GM08714 (cell line): ENCODE measurements around the gene ATXN1.

ENCODE experiments used
- H3K4me3 ChIP-seq: fragments of 200-500 bp; sonication (Bioruptor generic); 2 replicates; pipeline ENCODE4 v1.5.1; 2014; ENCODE audit warnings: mild to moderate bottlenecking, low read length, inconsistent platforms
- ZNF274 ChIP-seq: IDR thresholded peaks from 2 replicates; pipeline ENCODE4 v1.6.1; 2012; ENCODE audit warnings: mild to moderate bottlenecking, low read depth, low read length

ATXN1 gene

GRCh38 chr6:16749516-16750485 lies 11.5 kb downstream of the ATXN1 start:
- TF ChIP-seq ZNF274: no peak
- no peak overlapping the region for H3K4me3 ChIP-seq

DNA sequence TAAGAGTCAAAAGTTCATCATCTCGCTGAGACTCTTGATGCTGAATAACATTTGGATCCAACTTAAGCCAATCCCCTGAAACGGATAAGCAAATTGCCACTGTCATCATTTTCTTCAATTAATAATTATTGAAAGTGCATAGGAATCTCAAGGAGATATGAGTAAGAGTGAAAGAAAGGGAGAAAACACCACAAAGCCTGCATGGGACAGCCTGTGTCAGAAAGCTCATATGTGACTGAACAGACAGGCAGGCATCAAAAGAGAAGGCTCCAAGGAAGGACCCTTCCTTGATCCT lies 13.3 kb downstream of the ATXN1 start:
- H3K4me3 ChIP-seq: no peak overlapping the region
- no peak for TF ChIP-seq ZNF274

DNA sequence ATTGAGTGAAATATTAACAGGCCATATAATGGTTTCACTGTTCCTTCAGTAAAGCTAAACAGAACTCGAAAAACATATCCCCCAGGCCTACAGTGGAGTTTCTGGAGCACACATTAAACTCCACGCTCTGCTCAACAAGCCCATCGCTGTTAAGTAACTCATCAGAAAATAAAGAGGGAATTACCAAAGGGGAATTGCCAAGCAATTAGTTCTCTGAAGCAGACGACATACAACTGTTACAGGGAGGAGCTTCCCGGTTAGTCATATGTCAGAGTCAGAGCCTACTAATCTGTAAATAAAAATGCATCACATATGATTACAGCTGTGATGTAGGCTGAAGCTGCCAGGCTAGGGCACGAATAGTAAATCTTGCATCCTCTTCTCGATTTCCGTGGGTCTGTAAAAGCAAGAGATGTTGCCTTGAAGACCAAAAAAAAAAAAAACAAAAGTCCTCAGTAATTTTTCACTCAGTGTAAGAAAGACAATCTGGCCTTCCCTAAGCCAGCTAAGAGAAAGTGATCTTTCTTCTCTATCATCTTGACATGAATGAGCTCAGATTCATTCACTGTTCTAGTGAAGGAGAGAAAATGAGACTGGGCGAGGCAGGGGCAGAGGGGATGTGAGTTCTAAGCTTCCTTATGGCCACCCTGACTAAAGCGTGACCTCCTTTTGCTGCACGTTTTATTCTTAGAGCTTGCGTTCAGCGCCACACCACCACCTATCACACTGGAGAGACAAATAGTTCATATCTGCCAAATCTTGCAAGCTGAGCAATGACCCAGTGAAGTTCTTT lies 13.8 kb downstream of the ATXN1 start:
- no peak overlapping the region for H3K4me3 ChIP-seq
- TF ChIP-seq ZNF274: no peak

DNA sequence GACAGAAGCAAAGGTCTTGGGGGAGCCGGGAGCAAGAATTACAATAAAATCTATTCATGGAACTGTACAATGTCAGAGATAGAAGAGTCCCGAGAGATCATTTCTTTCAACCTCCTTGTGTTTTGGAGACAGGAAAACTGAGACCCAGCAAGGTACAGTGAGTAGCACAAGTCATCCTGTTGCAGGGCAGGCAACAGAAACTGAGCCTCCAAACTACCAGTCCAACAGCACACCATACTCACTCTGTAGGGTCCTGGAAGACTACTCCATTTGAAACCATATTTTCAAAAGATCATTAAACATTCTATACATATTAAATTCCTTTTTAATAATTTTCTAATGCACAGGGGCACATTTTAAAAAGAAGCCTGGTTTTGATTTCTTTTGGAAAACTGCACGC lies 14.4 kb downstream of the ATXN1 start:
- no peak overlapping the region for H3K4me3 ChIP-seq
- TF ChIP-seq ZNF274: no peak

GRCh38 chr6:16746401-16746800 lies 14.9 kb downstream of the ATXN1 start:
- TF ChIP-seq ZNF274: no peak
- no peak overlapping the region for H3K4me3 ChIP-seq

- TF ChIP-seq ZNF274: no peak
- H3K4me3 ChIP-seq: no peak overlapping the region
These were observed 17.5 kb downstream of the ATXN1 start for GRCh38 chr6:16743664-16744210.

DNA sequence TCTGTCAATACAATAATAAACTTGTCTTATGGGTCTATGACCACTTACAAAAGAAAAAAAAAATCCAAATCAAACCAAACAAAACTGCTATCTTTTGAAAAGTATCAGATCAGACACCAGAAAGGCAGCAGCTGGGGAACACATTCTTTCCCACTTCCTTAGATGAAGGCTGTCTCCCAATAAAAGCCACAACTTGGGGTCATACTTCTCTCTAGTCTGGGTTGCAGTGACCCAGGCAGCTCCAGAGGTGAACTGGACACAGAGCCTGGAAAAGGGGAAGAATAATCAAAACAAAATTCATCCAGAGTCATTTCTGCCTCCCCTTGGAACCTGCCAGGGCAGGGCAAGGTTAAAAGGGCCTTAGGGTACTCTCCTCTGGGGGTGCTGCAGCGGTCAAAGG lies 19.1 kb downstream of the ATXN1 start:
- TF ChIP-seq ZNF274: no peak
- no peak overlapping the region for H3K4me3 ChIP-seq

- TF ChIP-seq ZNF274: no peak
- H3K4me3 ChIP-seq: no peak overlapping the region
These were observed 19.9 kb downstream of the ATXN1 start for GRCh38 chr6:16741112-16742016.

- no peak for TF ChIP-seq ZNF274
- no peak overlapping the region for H3K4me3 ChIP-seq
These were observed 21.2 kb downstream of the ATXN1 start for GRCh38 chr6:16740097-16740496.

- no peak for TF ChIP-seq ZNF274
- no peak overlapping the region for H3K4me3 ChIP-seq
These were observed 21.9 kb downstream of the ATXN1 start for GRCh38 chr6:16739329-16739801.

DNA sequence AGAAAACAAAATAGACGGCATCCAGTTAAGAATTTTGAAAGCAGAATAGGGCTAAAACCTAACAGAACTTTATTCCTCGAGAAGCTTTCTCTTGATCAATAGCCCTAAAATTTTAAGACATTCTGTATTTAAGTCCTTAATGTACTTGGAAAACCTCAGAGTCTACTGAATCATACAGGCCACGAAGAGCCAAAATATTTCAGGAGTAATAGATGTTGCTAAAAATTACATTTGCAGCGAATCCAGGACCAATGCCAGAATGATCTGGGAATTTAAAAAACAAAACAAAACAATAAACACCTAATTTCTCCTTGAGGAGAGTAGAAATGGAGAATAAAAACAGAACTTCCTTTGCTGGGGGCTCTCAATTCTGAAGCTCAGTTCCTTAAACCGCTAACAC lies 23.3 kb downstream of the ATXN1 start:
- TF ChIP-seq ZNF274: no peak
- H3K4me3 ChIP-seq: no peak overlapping the region

DNA sequence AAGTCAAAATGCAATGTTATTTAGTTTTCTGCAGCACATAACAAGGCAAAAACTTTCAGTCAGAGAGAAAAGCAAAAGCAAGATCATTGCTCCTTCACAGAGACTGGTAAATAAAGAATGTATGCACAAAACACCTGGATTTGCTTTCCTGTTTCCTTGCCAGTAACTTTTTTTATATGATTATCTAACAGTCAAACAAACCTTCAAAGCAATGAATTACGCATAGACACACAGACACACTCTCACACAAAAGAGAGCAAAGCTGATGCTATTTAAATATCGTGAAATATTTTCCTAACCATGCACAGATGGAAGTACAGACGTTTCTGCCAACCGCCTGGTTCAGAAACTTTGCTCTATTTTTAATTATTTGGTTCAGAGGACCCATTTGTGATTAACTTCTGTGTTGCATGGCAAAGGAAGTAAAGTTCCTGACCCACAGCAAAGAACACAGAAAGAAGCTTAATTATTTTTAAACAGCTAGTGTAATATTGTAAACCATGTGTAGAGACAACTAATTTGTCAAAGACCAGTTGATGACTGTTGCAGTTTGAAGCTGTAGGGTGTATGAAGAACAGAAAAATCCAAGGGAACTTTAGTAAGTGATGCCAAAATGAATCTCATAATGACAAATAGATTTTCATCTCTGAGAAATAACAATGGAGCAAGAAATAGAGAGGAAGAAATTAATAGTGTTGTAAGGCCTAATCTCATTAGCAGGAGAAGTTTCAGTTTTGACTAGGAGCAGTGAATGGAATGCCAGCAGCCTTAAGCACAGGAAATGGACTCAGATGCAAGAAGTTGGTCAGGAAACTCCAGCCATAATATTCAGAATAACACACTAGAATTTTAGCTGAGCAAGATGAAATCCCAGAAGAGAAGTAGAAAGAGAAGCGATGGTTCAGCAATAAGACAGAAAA lies 24.1 kb downstream of the ATXN1 start:
- TF ChIP-seq ZNF274: no peak

GRCh38 chr6:16735014-16735413 lies 26.2 kb downstream of the ATXN1 start:
- TF ChIP-seq ZNF274: no peak
- H3K4me3 ChIP-seq: no peak overlapping the region

More for the DNA sequence above, 24.1 kb downstream of the ATXN1 start:
- no peak overlapping the region for H3K4me3 ChIP-seq

DNA sequence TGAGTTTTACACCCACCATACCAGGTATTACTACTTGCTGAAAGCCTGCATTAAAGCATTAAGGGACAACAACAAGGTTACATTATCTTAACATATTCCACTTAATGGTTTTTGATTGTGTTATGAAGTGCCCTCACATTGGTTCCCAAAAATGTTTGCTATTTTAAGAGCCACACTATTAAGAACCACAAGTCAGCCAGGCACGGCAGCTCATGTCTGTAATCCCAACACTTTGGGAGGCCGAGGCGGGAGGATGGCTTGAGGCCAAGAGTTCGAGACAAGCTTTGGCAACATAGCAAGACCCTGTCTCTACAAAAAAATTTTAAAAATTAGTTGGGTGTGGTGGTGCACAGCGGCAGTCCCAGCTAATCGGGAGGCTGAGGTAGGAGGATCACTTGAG lies 28.2 kb downstream of the ATXN1 start:
- TF ChIP-seq ZNF274: no peak
- H3K4me3 ChIP-seq: no peak overlapping the region
